GM12874 (cell line): ENCODE measurements around the gene STX2.

Source experiments
- TF ChIP-seq, protein P1 (sequence below): IDR thresholded peaks from 2 replicates; pipeline ENCODE4 v1.5.1; 2011; ENCODE audit warnings: low read depth, mild to moderate bottlenecking, control low read depth, low read length, moderate library complexity; ENCODE audit not compliant: insufficient read depth

The STX2 gene

DNA sequence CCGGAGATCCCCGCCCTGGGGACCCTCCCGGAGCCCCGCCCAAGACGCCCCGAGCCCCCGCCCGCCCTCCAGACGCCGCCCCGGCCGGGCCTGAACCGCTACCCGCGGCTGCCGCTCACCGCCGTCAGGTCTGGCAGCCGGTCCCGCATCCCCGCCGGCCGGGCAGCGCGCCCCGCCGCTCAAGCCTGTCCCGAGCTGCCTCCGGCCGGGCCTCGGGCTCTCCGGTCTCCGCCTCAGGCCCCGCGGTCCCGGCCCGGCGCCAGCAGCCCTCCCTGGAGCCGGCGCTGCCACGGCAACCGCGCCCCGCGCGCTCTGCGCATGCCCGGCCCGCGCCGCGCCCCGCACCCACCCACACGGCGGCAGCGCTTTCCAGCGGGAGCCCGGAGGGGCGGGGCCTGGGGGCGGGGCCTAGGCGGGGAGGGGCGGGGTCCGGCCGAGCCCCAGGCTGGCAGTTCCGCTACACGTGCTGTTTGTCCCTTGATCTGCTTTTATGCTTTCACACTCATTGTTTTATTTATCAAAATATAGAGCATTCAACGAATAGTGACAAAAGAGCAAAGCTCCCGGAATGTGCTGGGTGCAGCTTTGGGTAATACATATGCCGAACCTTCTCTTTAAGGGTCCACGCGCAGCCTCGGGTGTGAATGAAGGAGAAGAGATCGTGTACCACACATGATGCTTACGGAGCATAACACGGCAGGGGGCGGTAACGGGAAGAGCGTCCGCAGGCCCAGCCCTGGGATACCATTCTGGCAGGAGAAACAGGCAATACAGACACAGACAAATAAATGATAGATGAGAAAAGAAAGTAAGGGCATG is at the start of gene STX2:
TSS of gene STX2 (minus strand) at position 300 of the 819 bp plus-strand sequence. CDS start at position 149, 151 bp downstream.
- TF ChIP-seq, protein P1, sequence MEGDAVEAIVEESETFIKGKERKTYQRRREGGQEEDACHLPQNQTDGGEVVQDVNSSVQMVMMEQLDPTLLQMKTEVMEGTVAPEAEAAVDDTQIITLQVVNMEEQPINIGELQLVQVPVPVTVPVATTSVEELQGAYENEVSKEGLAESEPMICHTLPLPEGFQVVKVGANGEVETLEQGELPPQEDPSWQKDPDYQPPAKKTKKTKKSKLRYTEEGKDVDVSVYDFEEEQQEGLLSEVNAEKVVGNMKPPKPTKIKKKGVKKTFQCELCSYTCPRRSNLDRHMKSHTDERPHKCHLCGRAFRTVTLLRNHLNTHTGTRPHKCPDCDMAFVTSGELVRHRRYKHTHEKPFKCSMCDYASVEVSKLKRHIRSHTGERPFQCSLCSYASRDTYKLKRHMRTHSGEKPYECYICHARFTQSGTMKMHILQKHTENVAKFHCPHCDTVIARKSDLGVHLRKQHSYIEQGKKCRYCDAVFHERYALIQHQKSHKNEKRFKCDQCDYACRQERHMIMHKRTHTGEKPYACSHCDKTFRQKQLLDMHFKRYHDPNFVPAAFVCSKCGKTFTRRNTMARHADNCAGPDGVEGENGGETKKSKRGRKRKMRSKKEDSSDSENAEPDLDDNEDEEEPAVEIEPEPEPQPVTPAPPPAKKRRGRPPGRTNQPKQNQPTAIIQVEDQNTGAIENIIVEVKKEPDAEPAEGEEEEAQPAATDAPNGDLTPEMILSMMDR: peak; percentile 30

DNA sequence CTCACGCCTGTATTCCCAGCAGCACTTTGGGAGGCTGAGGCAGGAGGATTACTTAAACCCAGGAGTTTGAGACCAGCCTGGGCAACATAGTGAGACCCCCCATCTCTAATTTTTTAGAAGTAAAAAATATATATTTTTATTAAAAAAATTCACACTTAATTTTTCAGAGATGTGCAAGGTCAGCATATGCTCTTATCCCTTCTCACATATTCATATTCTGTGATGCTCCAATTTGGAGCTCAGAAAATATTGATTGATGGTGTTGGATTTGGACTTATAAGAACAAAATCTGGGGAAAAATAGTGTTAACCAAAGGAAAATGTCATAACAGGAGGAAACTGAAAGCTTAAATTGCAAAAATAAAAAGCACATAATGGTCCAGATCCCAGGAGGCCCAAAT is 42.5 kb upstream of the STX2 start:
- TF ChIP-seq, protein P1: no peak

DNA sequence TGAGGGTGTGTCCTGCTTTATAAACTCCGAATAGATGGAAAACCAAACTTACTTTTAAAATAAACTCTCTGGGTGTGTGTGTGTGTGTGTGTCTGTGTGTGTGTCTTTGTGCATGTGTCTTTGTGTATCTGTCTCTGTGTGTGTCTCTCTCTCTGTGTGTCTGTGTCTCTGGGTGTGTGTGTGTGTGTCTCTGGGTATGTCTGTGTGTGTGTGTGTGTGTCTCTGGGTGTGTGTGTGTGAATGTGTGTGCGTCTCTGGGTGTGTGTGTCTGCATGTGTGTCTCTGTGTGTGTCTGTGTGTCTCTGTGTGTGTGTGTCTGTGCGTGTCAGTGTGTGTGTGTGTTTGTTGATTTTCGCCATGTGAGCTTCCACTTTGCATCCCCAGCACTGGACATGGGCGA is 42.0 kb upstream of the STX2 start:
- TF ChIP-seq, protein P1: no peak

DNA sequence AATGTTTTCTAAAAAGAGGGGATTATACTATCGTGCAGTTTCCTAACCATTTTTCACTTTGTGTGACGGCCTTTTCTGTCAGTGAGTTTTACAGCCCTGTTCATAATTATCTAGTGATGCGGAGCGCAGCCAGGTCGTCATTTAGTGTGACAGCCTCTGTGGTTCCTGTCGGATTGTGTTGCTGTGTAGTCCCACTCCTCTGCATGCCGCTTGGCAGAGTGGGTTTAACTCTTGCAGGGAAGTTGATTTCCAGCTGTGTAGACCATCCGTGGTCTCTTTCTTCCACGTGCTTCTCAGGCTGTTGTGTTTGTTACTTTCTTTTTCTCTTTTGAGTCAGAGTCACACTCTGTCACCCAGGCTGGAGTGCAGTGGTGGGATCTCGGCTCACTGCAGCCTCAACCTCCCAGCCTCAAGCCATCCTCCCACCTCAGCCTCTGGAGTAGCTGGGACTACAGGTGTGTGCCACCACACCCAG is 41.4 kb upstream of the STX2 start:
- TF ChIP-seq, protein P1: no peak

DNA sequence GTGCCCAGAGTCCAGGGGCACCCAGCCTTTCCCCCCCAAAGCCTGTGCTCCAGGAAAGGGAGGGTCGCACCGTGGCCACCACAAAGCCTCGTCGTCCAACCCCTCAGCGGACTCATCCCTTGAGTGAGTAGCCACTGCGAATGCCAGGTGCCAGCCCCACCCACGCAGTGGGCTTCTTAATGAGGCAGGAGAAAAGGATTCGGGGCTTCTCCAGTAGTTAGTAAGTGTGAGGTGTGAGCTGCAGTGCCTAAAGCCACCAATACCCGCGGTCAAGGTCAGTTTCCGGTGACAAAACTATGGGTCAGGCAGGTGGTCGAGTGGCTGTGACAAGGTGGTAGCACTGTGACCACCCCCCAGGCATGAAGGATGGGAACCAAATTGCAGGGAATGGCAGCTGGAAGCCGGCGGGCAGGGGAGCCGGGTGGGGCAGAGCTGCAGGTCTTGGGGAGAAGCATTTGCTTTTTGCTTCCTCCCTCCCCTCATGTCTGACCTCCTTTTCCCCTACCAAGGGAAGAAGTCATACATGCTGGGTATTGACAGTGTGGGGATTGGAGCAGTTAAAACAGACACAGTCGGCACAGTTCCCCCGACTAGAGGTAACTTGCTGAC is 40.8 kb upstream of the STX2 start:
- TF ChIP-seq, protein P1: no peak

DNA sequence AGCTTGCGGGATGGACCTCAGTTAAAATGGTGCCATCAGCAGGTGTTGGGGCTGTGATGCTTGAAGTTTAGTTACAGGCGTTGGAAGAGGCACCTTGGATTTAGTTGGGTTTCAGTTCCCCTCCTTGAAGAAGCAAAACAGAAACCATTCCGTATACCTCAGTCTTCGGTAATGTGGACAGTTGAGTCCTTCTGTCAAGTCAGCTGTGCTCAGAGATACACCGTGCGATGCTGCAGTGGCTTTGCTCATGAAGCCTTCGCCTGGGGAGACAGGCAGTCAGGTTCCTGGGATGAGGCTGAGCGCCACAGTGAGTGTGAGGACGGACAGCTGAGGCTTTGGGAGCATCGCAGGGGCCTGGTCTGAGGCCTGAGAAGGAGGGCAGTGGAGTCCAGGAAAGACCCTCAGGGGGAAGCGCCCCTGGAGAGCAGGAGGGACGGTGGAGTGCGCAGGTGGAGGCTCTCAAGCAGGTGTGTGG is 40.2 kb upstream of the STX2 start:
- TF ChIP-seq, protein P1: no peak
